Breast epithelium (tissue), 4 donors: Measurements from ENCODE around the gene CPEB2. TPM values are rescaled to one million over a fixed set of nuclear protein-coding genes. Genes with fewer than 3 reads are reported as not detected.
"Not testable (repeated sequence)": the region's sequence is repeated elsewhere in the genome, so short reads cannot be mapped to it uniquely, and the experiment has no call there.

Source experiments
- DNase-seq, 2 donors: peaks; one replicate each; pipeline ENCODE4 v3.0.0-alpha.2; 2019; ENCODE audit warnings: low spot score in 2 of 2
- H3K27ac ChIP-seq, 2 donors: fragments of 200-600 bp; sonication (generic) in 1 of 2; one replicate each; pipeline ENCODE4 v1.5.1; 2016 to 2019; ENCODE audit warnings: mild to moderate bottlenecking in 1 of 2
- H3K27me3 ChIP-seq, 2 donors: fragments of 200-600 bp; sonication (generic) in 1 of 2; one replicate each; pipeline versions ENCODE4 v1.5.1 to v1.6.0; 2017 to 2019; ENCODE audit warnings: control low read depth in 1 of 2, mild to moderate bottlenecking in 1 of 2
- H3K36me3 ChIP-seq: fragments of 200-600 bp; one replicate; pipeline ENCODE4 v1.5.1; 2019
- H3K4me1 ChIP-seq, 2 donors: fragments of 200-600 bp; sonication (generic); one replicate each; pipeline ENCODE4 v1.5.1; 2016 to 2019; ENCODE audit warnings: control low read depth in 1 of 2
- H3K4me3 ChIP-seq, 3 donors: fragments of 200-600 bp; sonication (generic); 1 replicate in 2 of 3; 2 replicates in 1 of 3; pipeline ENCODE4 v1.5.1; 2016 to 2019; ENCODE audit warnings: mild to moderate bottlenecking in 3 of 3, moderate library complexity in 2 of 3
- H3K9me3 ChIP-seq, 2 donors: fragments of 200-600 bp; sonication (generic) in 1 of 2; one replicate each; pipeline ENCODE4 v1.5.1; 2016 to 2019; ENCODE audit warnings: control low read depth in 1 of 2
- POLR2A ChIP-seq: fragments of 450-650 bp; IDR thresholded peaks from one replicate; pipeline ENCODE4 v1.6.1; 2016; ENCODE audit warnings: antibody characterized with exemption, mild to moderate bottlenecking, moderate library complexity
- POLR2AphosphoS5 ChIP-seq, 3 donors: sonication (generic); formaldehyde crosslinking; IDR thresholded peaks; one replicate each; pipeline ENCODE4 v1.6.1; 2017; ENCODE audit warnings: antibody characterized with exemption in 3 of 3
- intact Hi-C: fragments of 100-400 bp; cut with DNase I; formaldehyde crosslinking; loops from one replicate; pipeline ENCODE4 v1.15.1; 2023; ENCODE audit warnings: low total_unique reads
- total RNA-seq, 3 donors: library from RNA; depleted of rRNA; stranded (reverse); fragments of >200 nt; gene quantifications; one replicate each; pipeline ENCODE4 v1.1.0, GENCODE V29; 2016
- TF ChIP-seq, protein P1 (sequence below), 3 donors: fragments of 450-650 bp; IDR thresholded peaks; one replicate each; pipeline ENCODE4 v1.5.1; 2016 to 2017; ENCODE audit warnings: antibody characterized with exemption in 3 of 3, mild to moderate bottlenecking in 3 of 3, moderate library complexity in 3 of 3

The CPEB2 gene
- total RNA-seq, 3 donors from 2014 or later = 16.7 to 33.4 (median 26.4) TPM

DNA sequence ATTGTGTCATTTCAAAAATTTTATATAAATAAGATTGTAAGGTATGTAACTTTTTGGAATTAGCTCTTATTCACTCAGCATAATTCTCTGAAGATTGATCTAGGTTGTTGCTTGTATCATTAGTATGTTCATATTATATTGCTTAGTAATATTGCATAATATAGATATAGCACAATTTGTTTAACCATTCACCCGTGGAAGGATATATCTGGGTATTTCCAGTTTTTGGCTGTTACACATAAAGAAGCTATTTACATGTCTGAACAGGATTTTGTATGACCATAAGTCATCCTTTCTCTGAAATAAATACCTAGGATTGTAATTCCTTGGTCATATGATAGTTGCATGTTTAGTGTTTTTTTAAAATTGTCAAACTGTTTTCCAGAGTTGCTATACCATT lies 82.5 kb downstream of the CPEB2 start:
- no peak for DNase-seq
- Histone ChIP-seq H3K9me3 (no peaks in the 10 kb centered on the region), H3K27ac (no peak overlapping the region), H3K4me1 (no peaks in the 10 kb centered on the region), H3K27me3 (no peaks in the 10 kb centered on the region), H3K36me3 (no peaks in the 10 kb centered on the region), H3K4me3 (no peak overlapping the region)
- no peak for TF ChIP-seq POLR2AphosphoS5 (IDR thresholded peaks at IDR 0.05)
- TF ChIP-seq POLR2A = no peak
- TF ChIP-seq, protein P1, sequence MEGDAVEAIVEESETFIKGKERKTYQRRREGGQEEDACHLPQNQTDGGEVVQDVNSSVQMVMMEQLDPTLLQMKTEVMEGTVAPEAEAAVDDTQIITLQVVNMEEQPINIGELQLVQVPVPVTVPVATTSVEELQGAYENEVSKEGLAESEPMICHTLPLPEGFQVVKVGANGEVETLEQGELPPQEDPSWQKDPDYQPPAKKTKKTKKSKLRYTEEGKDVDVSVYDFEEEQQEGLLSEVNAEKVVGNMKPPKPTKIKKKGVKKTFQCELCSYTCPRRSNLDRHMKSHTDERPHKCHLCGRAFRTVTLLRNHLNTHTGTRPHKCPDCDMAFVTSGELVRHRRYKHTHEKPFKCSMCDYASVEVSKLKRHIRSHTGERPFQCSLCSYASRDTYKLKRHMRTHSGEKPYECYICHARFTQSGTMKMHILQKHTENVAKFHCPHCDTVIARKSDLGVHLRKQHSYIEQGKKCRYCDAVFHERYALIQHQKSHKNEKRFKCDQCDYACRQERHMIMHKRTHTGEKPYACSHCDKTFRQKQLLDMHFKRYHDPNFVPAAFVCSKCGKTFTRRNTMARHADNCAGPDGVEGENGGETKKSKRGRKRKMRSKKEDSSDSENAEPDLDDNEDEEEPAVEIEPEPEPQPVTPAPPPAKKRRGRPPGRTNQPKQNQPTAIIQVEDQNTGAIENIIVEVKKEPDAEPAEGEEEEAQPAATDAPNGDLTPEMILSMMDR (IDR thresholded peaks at IDR 0.05) = no peak
- intact Hi-C loops = no loop called here

DNA sequence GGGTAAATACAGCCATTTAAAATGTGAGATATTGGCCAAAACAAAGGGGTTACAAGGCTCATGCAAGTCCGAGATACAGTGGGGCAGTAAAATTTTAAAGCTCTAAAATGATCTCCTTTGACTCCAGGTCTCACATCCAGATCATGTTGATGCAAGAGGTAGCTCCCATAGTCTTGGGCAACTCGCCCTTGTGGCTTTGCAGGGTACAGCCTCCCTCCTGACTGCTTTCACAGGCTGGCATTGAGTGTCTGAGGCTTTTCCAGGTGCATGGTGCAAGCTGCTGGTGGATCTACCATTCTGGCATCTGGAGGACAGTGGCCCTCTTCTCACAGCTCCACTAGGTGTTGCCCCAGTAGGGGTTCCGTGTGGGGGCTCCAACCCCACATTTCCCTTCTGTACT lies 83.5 kb downstream of the CPEB2 start:
- H3K27me3 ChIP-seq, H3K36me3 ChIP-seq, H3K9me3 ChIP-seq, H3K4me1 ChIP-seq, DNase-seq, H3K4me3 ChIP-seq, intact Hi-C loops, H3K27ac ChIP-seq: not testable (repeated sequence)

DNA sequence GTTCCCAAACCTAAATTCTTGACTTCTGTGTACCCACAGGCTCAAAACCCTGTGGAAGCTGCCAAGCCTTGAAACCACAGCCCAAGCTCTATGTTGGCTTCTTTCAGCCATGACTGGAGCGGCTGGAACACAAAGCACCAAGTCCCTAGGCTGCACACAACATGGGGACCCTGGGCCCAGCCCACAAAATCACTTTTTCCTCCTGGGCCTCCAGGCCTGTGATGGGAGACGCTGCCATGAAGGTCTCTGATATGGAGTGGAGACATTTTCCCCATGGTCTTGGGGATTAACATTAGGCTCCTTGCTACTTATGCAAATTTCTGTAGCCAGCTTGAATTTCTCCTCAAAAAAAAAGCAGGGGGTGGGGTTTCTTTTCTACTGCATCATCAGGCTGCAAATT lies 84.0 kb downstream of the CPEB2 start:
- H3K9me3 ChIP-seq, H3K27me3 ChIP-seq, H3K4me3 ChIP-seq, DNase-seq, H3K4me1 ChIP-seq, H3K27ac ChIP-seq, intact Hi-C loops, H3K36me3 ChIP-seq: not testable (repeated sequence)

DNA sequence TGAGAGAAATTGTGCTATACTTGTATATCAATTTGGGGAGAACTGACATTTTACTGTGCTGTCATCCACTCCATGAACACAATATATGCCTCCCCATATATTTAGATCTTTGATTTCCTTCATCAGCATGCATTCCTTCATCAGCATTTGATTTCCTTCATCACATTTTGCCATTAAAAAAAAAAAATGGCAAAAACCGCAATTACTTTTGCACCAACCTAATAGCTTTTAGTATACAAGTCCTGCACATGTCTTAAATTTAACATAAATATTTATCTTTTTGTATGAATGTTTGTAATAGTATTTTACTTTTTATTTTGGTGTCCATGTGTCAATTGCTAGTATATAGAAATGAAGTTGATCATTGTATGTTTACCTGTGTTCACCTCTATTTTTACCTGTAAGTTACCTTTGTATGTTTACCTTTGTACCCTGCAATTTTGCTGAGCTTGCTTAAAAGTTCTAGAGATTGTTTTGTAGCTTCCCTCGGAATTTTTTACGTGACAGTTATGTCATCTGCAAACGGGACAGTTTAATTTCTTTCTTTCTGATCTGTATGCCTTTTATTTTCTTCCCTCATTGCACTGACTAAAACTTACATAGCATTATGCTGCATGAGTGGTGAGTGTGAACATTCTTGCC lies 86.2 kb downstream of the CPEB2 start:
- no peak for DNase-seq
- Histone ChIP-seq H3K36me3 (no peaks in the 10 kb centered on the region), H3K4me3 (no peak overlapping the region), H3K27me3 (no peaks in the 10 kb centered on the region), H3K27ac (no peak overlapping the region), H3K4me1 (no peaks in the 10 kb centered on the region), H3K9me3 (no peaks in the 10 kb centered on the region)
- intact Hi-C loops = no loop called here
- TF ChIP-seq, protein P1 (IDR thresholded peaks at IDR 0.05) = no peak
- TF ChIP-seq POLR2A = no peak
- TF ChIP-seq POLR2AphosphoS5 (IDR thresholded peaks at IDR 0.05) = no peak

DNA sequence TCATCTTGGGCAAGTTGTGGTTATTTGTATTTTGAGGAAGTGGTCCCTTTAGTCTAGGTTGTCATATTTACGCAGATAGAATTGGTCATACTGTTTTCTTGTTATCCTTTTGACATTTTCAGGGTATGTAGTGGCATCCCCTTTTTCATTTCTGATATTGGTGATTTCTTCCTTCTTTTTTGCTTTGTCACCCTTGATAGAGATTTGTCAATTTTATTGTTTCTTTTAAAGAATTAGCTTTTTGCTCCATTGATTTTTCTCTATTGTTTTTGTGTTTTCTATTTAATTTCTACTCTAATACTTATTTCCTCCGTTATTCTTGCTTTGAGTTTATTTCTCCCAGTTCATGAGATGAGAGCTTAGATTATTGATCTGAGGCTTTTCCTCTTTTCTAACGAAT lies 87.7 kb downstream of the CPEB2 start:
- H3K4me3 ChIP-seq = no peak overlapping the region
- no peaks in the 10 kb centered on the region for H3K4me1 ChIP-seq
- TF ChIP-seq POLR2AphosphoS5 (IDR thresholded peaks at IDR 0.05) = no peak
- no peak for TF ChIP-seq POLR2A
- no peaks in the 10 kb centered on the region for H3K36me3 ChIP-seq
- DNase-seq = no peak
- H3K27ac ChIP-seq = no peak overlapping the region
- H3K9me3 ChIP-seq = no peaks in the 10 kb centered on the region
- no peaks in the 10 kb centered on the region for H3K27me3 ChIP-seq
- intact Hi-C loops = no loop called here

DNA sequence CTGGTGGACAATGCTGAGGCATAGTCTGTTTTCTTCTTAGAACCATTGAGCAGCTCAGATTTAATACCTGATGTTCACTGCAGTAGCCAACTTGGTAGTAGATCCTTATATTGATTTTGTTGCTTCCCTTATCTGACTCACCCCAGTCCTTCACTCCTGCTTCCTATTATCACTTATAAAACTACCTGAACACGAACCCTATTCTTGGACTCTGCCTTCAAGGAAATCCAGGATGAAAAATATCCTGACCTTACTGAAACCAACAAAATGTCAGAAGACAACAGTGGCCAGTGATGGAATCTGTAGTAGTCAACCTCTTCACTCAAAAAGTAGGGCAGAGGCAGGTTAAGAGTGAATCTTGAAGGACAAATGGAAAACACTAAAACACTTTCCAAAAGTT lies 98.1 kb downstream of the CPEB2 start:
- Histone ChIP-seq H3K27me3 (no peaks in the 10 kb centered on the region), H3K9me3 (no peaks in the 10 kb centered on the region), H3K4me3 (no peak overlapping the region), H3K27ac (no peak overlapping the region), H3K36me3 (no peaks in the 10 kb centered on the region), H3K4me1 (no peaks in the 10 kb centered on the region)
- no peak for DNase-seq
- intact Hi-C loops = no loop called here
- TF ChIP-seq POLR2AphosphoS5 (IDR thresholded peaks at IDR 0.05) (no peak), POLR2A (no peak)
- TF ChIP-seq, protein P1 (IDR thresholded peaks at IDR 0.05) = no peak
